NCI-H446 treated with DMSO at 0.1 percent for 48 hours (cell line): Measurements from ENCODE around the gene TULP4.
"Not testable (repeated sequence)": the region's sequence is repeated elsewhere in the genome, so short reads cannot be mapped to it uniquely, and the experiment has no call there.

Experiments used
- DNase-seq: peaks from one replicate; lab custom pipeline; 2025; lab: John Stamatoyannopoulos, UW

TULP4 gene

GRCh38 chr6:158529629-158530028 is 217.4 kb downstream of the TULP4 start:
- DNase-seq = no peak

- no peak for DNase-seq
These were observed 219.3 kb downstream of the TULP4 start for GRCh38 chr6:158531566-158531965.

- no peak for DNase-seq
These were observed 219.7 kb downstream of the TULP4 start for GRCh38 chr6:158531970-158532369.

GRCh38 chr6:158536084-158536890 is 224.0 kb downstream of the TULP4 start:
- no peak for DNase-seq

- peak; percentile 38 for DNase-seq
These were observed 224.9 kb downstream of the TULP4 start for GRCh38 chr6:158536891-158537798.

- no peak for DNase-seq
These were observed 226.5 kb downstream of the TULP4 start for GRCh38 chr6:158538741-158539140.

GRCh38 chr6:158539413-158539812 is 227.1 kb downstream of the TULP4 start:
- DNase-seq = no peak

- DNase-seq = no peak
These were observed 227.6 kb downstream of the TULP4 start for GRCh38 chr6:158539881-158540280.

GRCh38 chr6:158543606-158544185 is 231.4 kb downstream of the TULP4 start:
- DNase-seq = no peak

GRCh38 chr6:158544428-158544827 is 232.2 kb downstream of the TULP4 start:
- no peak for DNase-seq

- no peak for DNase-seq
These were observed 233.0 kb downstream of the TULP4 start for GRCh38 chr6:158545043-158545966.

- DNase-seq = no peak
These were observed 236.3 kb downstream of the TULP4 start for GRCh38 chr6:158548418-158549161.

- DNase-seq = no peak
These were observed 240.0 kb downstream of the TULP4 start for GRCh38 chr6:158552055-158552795.

GRCh38 chr6:158552796-158553138 is 240.5 kb downstream of the TULP4 start:
- no peak for DNase-seq

GRCh38 chr6:158554611-158555361 is 242.5 kb downstream of the TULP4 start:
- no peak for DNase-seq

- no peak for DNase-seq
These were observed 243.8 kb downstream of the TULP4 start for GRCh38 chr6:158556113-158556512.

- DNase-seq = not testable (repeated sequence)
These were observed 244.8 kb downstream of the TULP4 start for GRCh38 chr6:158557110-158557509.

GRCh38 chr6:158557927-158558326 is 245.7 kb downstream of the TULP4 start:
- DNase-seq = no peak
